Lung (tissue), 12 donors: ENCODE results near the gene GID4. TPM values are rescaled to one million over a fixed set of nuclear protein-coding genes. Genes with fewer than 3 reads are reported as not detected.

ENCODE experiments used
- ATAC-seq: fragments of 200-7000 bp; cut with Tn5 transposase; one replicate; pipeline ENCODE4 v1.9.1; 2020; ENCODE audit warnings: moderate number of reproducible peaks; ENCODE audit not compliant: insufficient read depth, low FRiP score
- DNase-seq, 3 donors: peaks; one replicate each; pipeline ENCODE4 v3.0.0-alpha.2; 2013 to 2017
- H3K27ac ChIP-seq, 2 donors: one replicate each; pipeline ENCODE4 v1.5.1; 2013; ENCODE audit warnings: mild to moderate bottlenecking in 2 of 2, moderate library complexity in 2 of 2, control low read depth in 1 of 2, inconsistent platforms in 1 of 2, low read depth in 1 of 2, low read length in 1 of 2
- H3K27me3 ChIP-seq, 3 donors: one replicate each; pipeline ENCODE4 v1.5.1; 2013; ENCODE audit warnings: low read length in 2 of 3; ENCODE audit not compliant: control insufficient read depth in 3 of 3, insufficient read depth in 3 of 3
- H3K36me3 ChIP-seq, 4 donors: one replicate each; pipeline ENCODE4 v1.5.1; 2013; ENCODE audit warnings: low read length in 4 of 4, mild to moderate bottlenecking in 1 of 4, moderate library complexity in 1 of 4; ENCODE audit not compliant: control insufficient read depth in 4 of 4, insufficient read depth in 4 of 4
- H3K4me1 ChIP-seq, 5 donors: one replicate each; pipeline ENCODE4 v1.5.1; 2013; ENCODE audit warnings: low read length in 5 of 5, mild to moderate bottlenecking in 2 of 5, moderate library complexity in 1 of 5; ENCODE audit not compliant: control insufficient read depth in 5 of 5, insufficient read depth in 5 of 5
- H3K4me3 ChIP-seq: one replicate; pipeline ENCODE4 v1.5.1; 2013; ENCODE audit warnings: mild to moderate bottlenecking, control low read depth, moderate library complexity
- H3K9ac ChIP-seq, 2 donors: one replicate each; pipeline ENCODE4 v1.5.1; 2013; ENCODE audit warnings: low read length in 2 of 2, control low read depth in 1 of 2; ENCODE audit not compliant: insufficient read depth in 1 of 2
- H3K9me3 ChIP-seq, 4 donors: one replicate each; pipeline ENCODE4 v1.5.1; 2013; ENCODE audit warnings: low read length in 3 of 4, mild to moderate bottlenecking in 1 of 4, moderate library complexity in 1 of 4; ENCODE audit not compliant: control insufficient read depth in 4 of 4, insufficient read depth in 3 of 4
- CTCF ChIP-seq: IDR thresholded peaks from 2 replicates; pipeline ENCODE4 v1.5.1; 2012; ENCODE audit warnings: mild to moderate bottlenecking; ENCODE audit errors: control extremely low read depth, extremely low read depth
- WGBS, 2 donors: extraction: QIAGEN DNeasy Blood & Tissue Kit; methylation state at CpG; one replicate each; pipeline ENCODE4 v1.1.7; 2013; 5-methylcytosine and 5-hydroxymethylcytosine counted together
- polyA plus RNA-seq, 2 donors: library from polyadenylated mRNA; stranded (reverse); fragments of 200-250 nt; gene quantifications; one replicate each; pipeline ENCODE4 v1.2.1, GENCODE V29; 2013
- total RNA-seq, 2 donors: library from RNA; depleted of rRNA in 1 of 2; stranded (reverse); fragments of >200 nt in 1 of 2; gene quantifications; one replicate each; pipeline ENCODE4 v1.2.1, GENCODE V29; 2014 to 2021
- donor health status: control.
- donor health status: control.
- donor health status: Bipolar disorder and iron deficiency.
- donor health status: healthy.
- donor health status: DM: yes; HTN: yes; CAD: no.

GID4 gene
- total and polyA plus RNA-seq, 4 donors: 3.9 to 7.2 (median 5.3) TPM

- no peak for DNase-seq
- ATAC-seq: no peak
- no peak overlapping the region for H3K27ac ChIP-seq
- no peak for TF ChIP-seq CTCF
- H3K9ac ChIP-seq: no peak overlapping the region
- H3K36me3 ChIP-seq: peaks cover 0 to 5% (median 3%) of the 10 kb centered on the region in 4 donors
- H3K27me3 ChIP-seq: no peaks in the 10 kb centered on the region
- no peak overlapping the region for H3K4me3 ChIP-seq
- H3K9me3 ChIP-seq: no peaks in the 10 kb centered on the region
- peaks cover 0 to 1% (median 0%) of the 10 kb centered on the region in 5 donors for H3K4me1 ChIP-seq
Observed at GRCh38 chr17:18071751-18072150, 32.5 kb downstream of the GID4 start.

GRCh38 chr17:18074566-18075272 lies 35.5 kb downstream of the GID4 start:
- Histone ChIP-seq H3K4me3 (no peak overlapping the region), H3K27ac (no peak overlapping the region), H3K27me3 (no peaks in the 10 kb centered on the region), H3K9me3 (no peaks in the 10 kb centered on the region), H3K9ac (no peak overlapping the region), H3K36me3 (no peaks in the 10 kb centered on the region), H3K4me1 (peaks cover 0 to 6% (median 0%) of the 10 kb centered on the region in 5 donors)
- ATAC-seq (no peak), DNase-seq (no peak)
- TF ChIP-seq CTCF: no peak
- WGBS, 2 donors: 86 to 87% methylated on average over 6 of the region's 6 CpGs

- Histone ChIP-seq H3K9ac (no peak overlapping the region), H3K9me3 (no peaks in the 10 kb centered on the region), H3K4me3 (no peak overlapping the region), H3K4me1 (peaks cover 0 to 6% (median 0%) of the 10 kb centered on the region in 5 donors), H3K27me3 (no peaks in the 10 kb centered on the region), H3K36me3 (no peaks in the 10 kb centered on the region), H3K27ac (no peak overlapping the region)
- 73 to 81% methylated on average over 7 of the region's 7 CpGs for WGBS, 2 donors
- TF ChIP-seq CTCF: no peak
- DNase-seq (peak in 2 of 3 donors; percentile 59 to 73), ATAC-seq (no peak)
Observed at GRCh38 chr17:18076936-18077335, 37.7 kb downstream of the GID4 start.

GRCh38 chr17:18079543-18079942 lies 40.3 kb downstream of the GID4 start:
- Histone ChIP-seq H3K9me3 (no peaks in the 10 kb centered on the region), H3K4me3 (no peak overlapping the region), H3K27me3 (no peaks in the 10 kb centered on the region), H3K4me1 (peaks cover 0 to 6% (median 0%) of the 10 kb centered on the region in 5 donors), H3K27ac (no peak overlapping the region), H3K9ac (no peak overlapping the region), H3K36me3 (no peaks in the 10 kb centered on the region)
- no peak for TF ChIP-seq CTCF
- no peak for DNase-seq
- WGBS, 2 donors: 72 to 80% methylated on average over 4 of the region's 4 CpGs
- ATAC-seq: no peak
